ENCODE results near the gene AKAP13. TPM values are rescaled to one million over a fixed set of nuclear protein-coding genes. Genes with fewer than 3 reads are reported as not detected.
A peak's percentile ranks its signal among the peaks of the same experiment; 100 is the strongest.

The AKAP13 gene
- total RNA-seq, 1 experiment from 2014 or later: 54.5 TPM

DNA sequence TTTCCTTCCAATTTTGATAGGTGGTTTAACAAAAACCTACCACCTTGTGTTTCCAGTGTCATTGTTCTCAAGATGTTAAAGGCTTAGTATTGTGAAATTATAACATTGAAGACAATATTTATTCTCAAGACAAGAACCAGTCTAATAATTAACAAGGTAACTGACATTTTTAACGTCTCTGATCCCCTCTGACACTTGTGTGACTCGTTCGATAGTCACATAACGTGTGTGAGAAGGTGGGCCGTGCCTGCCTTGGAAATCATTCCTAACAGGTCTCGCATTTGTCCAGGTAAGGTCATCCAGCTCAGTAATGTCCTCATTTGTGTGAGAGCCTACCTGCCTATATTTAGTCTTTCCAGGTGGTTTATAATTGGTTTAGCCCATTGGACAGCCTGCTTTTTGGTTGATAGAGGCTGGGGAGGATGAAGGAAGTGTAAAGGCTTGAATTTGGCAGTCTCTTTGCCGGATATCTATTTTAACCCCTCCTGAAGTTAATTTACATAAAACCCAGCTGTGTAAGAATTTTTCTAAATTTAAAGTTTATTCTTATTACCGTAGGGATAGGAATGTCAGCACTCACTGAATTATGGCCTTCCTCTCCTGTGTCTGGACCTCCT lies 94.4 kb downstream of the AKAP13 start:
- intact Hi-C loops (cut with micrococcal nuclease; ENCODE audit: unreplicated experiment): no loop called here
- no TSS peak for BruUV-seq (replicated peaks)
- POLR2A ChIA-PET (ENCODE audit: low non-redundant PET): no interaction called here
- no peaks in the 10 kb centered on the region for H3K27me3 ChIP-seq (replicated peaks; ENCODE audit: insufficient read depth, low read depth, low read length, poor library complexity)
- H3K36me3 ChIP-seq (ENCODE audit: insufficient read depth, low read length, poor library complexity, severe bottlenecking): no peaks in the 10 kb centered on the region
- H3K4me3 ChIP-seq (ENCODE audit: low read depth, low read length, poor library complexity, severe bottlenecking): no peak overlapping the region
- no peaks in the 10 kb centered on the region for H3K9me3 ChIP-seq (ENCODE audit: low read depth, low read length, poor library complexity, severe bottlenecking)
- TF ChIP-seq EZH2 (IDR thresholded peaks at IDR 0.05; ENCODE audit: borderline replicate concordance, low read depth, low read length, poor library complexity, severe bottlenecking): no peak
- CTCF ChIA-PET: no interaction called here
- peaks cover 72% of the 10 kb centered on the region for H3K4me1 ChIP-seq (ENCODE audit: insufficient read depth, low read length, poor library complexity, severe bottlenecking)
- no peak overlapping the region for H3K27ac ChIP-seq (ENCODE audit: low read depth, low read length, poor library complexity, severe bottlenecking)
- no peak for DNase-seq (ENCODE audit: low spot score)

DNA sequence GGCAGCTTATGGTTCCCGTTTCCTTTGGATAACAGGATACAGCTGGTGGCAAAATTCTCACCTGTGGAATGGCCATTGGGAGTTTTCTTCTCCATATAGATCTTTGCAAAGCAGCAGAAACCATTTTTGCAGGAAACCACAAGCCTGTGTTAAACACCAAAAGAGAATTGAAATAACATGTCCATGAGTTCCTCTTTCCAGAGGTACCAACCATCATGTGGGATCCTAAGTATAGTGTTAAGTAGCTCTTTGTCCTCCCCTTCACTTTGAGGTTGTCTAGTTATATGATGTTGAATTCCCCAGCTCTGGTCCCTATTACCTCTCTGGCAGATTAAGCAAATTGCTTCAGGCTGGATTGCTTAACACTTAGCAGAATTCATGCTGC lies 94.9 kb downstream of the AKAP13 start:
- BruUV-seq (replicated peaks): no TSS peak

DNA sequence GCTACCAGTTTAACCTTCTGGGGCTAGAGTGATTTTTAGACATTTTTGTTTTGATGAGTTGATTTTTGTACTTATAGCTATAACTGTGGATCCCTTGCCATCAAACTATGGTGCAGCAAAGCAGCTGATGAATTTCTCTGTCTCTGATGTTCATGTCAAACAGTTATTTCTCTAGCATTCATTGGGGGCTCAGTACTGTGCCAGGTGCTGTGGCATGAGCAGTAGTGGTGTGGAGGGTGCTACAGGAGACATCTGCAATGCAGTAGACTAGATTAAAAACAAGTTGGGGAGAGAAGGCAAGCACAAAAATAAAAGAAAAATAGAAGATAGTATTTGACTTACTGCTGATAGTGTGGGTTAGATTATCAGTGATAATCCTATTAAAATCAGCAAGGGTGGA lies 95.3 kb downstream of the AKAP13 start:
- BruUV-seq (replicated peaks): no TSS peak
- no peak for DNase-seq (ENCODE audit: low spot score)
- TF ChIP-seq, protein P1, sequence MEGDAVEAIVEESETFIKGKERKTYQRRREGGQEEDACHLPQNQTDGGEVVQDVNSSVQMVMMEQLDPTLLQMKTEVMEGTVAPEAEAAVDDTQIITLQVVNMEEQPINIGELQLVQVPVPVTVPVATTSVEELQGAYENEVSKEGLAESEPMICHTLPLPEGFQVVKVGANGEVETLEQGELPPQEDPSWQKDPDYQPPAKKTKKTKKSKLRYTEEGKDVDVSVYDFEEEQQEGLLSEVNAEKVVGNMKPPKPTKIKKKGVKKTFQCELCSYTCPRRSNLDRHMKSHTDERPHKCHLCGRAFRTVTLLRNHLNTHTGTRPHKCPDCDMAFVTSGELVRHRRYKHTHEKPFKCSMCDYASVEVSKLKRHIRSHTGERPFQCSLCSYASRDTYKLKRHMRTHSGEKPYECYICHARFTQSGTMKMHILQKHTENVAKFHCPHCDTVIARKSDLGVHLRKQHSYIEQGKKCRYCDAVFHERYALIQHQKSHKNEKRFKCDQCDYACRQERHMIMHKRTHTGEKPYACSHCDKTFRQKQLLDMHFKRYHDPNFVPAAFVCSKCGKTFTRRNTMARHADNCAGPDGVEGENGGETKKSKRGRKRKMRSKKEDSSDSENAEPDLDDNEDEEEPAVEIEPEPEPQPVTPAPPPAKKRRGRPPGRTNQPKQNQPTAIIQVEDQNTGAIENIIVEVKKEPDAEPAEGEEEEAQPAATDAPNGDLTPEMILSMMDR (conservative IDR thresholded peaks at IDR 0.05; ENCODE audit: low read depth, low read length): no peak
- no peak for TF ChIP-seq EZH2 (IDR thresholded peaks at IDR 0.05; ENCODE audit: borderline replicate concordance, low read depth, low read length, poor library complexity, severe bottlenecking)
- Histone ChIP-seq H3K27me3 (replicated peaks; ENCODE audit: insufficient read depth, low read depth, low read length, poor library complexity) (no peaks in the 10 kb centered on the region), H3K4me3 (ENCODE audit: low read depth, low read length, poor library complexity, severe bottlenecking) (no peak overlapping the region), H3K36me3 (ENCODE audit: insufficient read depth, low read length, poor library complexity, severe bottlenecking) (no peaks in the 10 kb centered on the region), H3K4me1 (ENCODE audit: insufficient read depth, low read length, poor library complexity, severe bottlenecking) (peaks cover 80% of the 10 kb centered on the region), H3K9me3 (ENCODE audit: low read depth, low read length, poor library complexity, severe bottlenecking) (no peaks in the 10 kb centered on the region), H3K27ac (ENCODE audit: low read depth, low read length, poor library complexity, severe bottlenecking) (no peak overlapping the region)
- POLR2A ChIA-PET (ENCODE audit: low non-redundant PET): no interaction called here
- CTCF ChIA-PET: no interaction called here
- intact Hi-C loops (cut with micrococcal nuclease; ENCODE audit: unreplicated experiment): no loop called here

More for the DNA sequence above, 94.9 kb downstream of the AKAP13 start:
- Histone ChIP-seq H3K27ac (ENCODE audit: low read depth, low read length, poor library complexity, severe bottlenecking) (no peak overlapping the region), H3K27me3 (replicated peaks; ENCODE audit: insufficient read depth, low read depth, low read length, poor library complexity) (no peaks in the 10 kb centered on the region), H3K4me1 (ENCODE audit: insufficient read depth, low read length, poor library complexity, severe bottlenecking) (peaks cover 77% of the 10 kb centered on the region), H3K36me3 (ENCODE audit: insufficient read depth, low read length, poor library complexity, severe bottlenecking) (no peaks in the 10 kb centered on the region), H3K4me3 (ENCODE audit: low read depth, low read length, poor library complexity, severe bottlenecking) (no peak overlapping the region), H3K9me3 (ENCODE audit: low read depth, low read length, poor library complexity, severe bottlenecking) (no peaks in the 10 kb centered on the region)
- TF ChIP-seq, protein P1 (conservative IDR thresholded peaks at IDR 0.05; ENCODE audit: low read depth, low read length): no peak
- no peak for TF ChIP-seq EZH2 (IDR thresholded peaks at IDR 0.05; ENCODE audit: borderline replicate concordance, low read depth, low read length, poor library complexity, severe bottlenecking)
- intact Hi-C loops (cut with micrococcal nuclease; ENCODE audit: unreplicated experiment): no loop called here
- ChIA-PET CTCF (no interaction called here), POLR2A (ENCODE audit: low non-redundant PET) (no interaction called here)
- DNase-seq (ENCODE audit: low spot score): peak; percentile 43

DNA sequence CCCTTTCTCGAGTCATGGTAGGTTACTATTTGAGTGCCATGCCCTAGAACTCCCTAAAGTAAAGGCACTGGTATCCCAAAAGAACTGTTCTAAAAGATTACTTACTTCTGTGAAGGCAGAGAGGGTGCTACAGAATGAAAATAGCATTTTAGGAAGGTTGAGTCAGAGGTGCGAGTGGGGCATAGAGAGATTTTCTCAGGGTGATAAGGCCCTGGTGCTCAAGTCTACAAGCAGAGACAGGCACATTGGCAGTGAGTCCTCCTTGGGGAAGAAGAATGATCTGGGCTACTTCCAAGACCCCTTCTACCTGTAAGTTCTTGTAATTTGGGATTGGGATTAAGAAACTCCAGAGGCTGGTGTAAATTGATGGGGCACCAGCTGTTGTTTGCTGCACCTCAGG lies 96.7 kb downstream of the AKAP13 start:
- intact Hi-C loops (cut with micrococcal nuclease; ENCODE audit: unreplicated experiment): no loop called here
- ChIA-PET CTCF (interaction anchor here (0.6 kb wide), 1 partner anchor 17 kb away, joined by 4 read pairs; no protein-coding TSS in a partner anchor), POLR2A (ENCODE audit: low non-redundant PET) (no interaction called here)
- Histone ChIP-seq H3K4me1 (ENCODE audit: insufficient read depth, low read length, poor library complexity, severe bottlenecking) (peaks cover 91% of the 10 kb centered on the region), H3K27me3 (replicated peaks; ENCODE audit: insufficient read depth, low read depth, low read length, poor library complexity) (no peaks in the 10 kb centered on the region), H3K4me3 (ENCODE audit: low read depth, low read length, poor library complexity, severe bottlenecking) (no peak overlapping the region), H3K9me3 (ENCODE audit: low read depth, low read length, poor library complexity, severe bottlenecking) (no peaks in the 10 kb centered on the region), H3K36me3 (ENCODE audit: insufficient read depth, low read length, poor library complexity, severe bottlenecking) (no peaks in the 10 kb centered on the region), H3K27ac (ENCODE audit: low read depth, low read length, poor library complexity, severe bottlenecking) (no peak overlapping the region)
- no peak for DNase-seq (ENCODE audit: low spot score)
- no peak for TF ChIP-seq EZH2 (IDR thresholded peaks at IDR 0.05; ENCODE audit: borderline replicate concordance, low read depth, low read length, poor library complexity, severe bottlenecking)
- TF ChIP-seq, protein P1 (conservative IDR thresholded peaks at IDR 0.05; ENCODE audit: low read depth, low read length): no peak
- BruUV-seq (replicated peaks): no TSS peak

All from A673 (cell line).